Hematopoietic multipotent progenitor cell treated with erythropoietin and hydrocortisone succinate and interleukin-3 and kit ligand, for 17 days (in vitro differentiated cells): ENCODE results near the gene MDH1.

Source experiments
- DNase-seq: peaks from one replicate; pipeline ENCODE4 v3.0.0-alpha.2; 2015; ENCODE audit warnings: low spot score

The MDH1 gene

DNA sequence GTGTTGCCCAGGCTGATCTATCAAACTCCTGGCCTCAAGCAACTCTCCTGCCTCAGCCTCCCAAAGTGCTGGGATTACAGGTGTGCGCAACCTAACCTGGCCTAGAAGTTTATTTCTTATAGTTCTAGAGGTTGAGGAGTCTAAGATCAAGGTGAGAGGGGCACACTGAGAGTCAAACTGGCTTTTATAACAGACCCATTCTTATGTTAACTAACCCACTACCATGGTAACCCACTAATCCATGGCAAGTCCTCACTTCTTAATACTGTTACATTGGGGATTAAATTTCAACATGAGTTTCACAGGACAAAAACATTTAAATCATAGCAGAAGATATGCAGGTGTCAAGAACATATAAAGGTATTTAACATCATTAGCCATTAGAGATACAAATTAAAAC is 50.6 kb downstream of the MDH1 start:
- no peak for DNase-seq

DNA sequence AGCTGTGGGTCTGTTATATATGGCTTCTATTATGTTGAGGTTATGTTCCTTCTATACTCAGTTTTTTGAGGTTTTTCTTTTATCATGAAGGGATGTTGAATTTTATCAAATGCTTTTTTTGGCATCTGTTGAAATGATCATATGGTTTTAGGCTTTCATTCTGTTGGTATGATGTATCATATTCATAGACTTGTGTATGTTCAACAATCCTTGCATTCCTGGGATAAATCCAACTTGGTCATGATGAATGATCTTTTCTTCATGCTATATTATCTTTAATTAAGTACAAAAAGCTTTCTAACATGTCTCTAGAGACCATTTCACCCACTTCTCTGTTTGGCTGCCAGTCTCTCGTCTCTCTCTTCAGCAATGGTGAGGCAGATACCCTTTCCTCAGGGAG is 54.2 kb downstream of the MDH1 start:
- no peak for DNase-seq

DNA sequence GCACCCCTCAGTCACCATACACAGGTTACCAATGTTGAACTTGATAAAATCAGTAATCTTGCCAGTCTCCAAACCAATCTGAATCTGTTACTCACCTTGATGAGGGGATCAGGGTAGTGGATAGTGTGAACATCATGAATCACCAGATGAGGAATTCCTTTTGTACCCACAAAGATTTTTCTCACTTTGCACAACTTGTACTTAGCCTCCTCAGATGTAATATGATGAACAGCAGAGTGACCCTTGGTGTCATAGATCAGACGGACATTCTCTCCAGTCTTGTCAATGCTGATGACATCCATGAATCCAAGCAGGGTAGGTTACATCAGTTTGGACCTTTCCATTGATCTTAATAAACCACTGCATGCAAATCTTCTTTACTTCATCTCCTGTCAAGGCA is 54.7 kb downstream of the MDH1 start:
- no peak for DNase-seq

DNA sequence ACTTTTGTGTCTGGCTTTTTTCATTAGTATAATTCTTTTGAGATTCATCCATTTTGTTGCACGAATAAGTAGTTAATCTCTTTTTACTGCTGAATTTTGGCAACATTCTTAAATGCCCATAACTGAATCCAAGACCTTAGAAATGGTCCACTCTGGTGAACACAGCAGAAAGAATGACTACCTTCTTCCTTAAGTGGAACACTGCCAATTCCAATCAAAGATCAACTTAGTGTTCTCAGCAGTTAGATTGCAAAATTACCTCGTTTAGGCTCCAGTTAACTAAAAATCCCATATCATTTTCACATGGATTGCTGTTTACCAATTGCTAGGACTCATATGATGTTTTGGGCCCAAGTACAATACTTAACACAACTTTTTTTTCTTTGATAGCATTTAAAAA is 59.9 kb downstream of the MDH1 start:
- no peak for DNase-seq

DNA sequence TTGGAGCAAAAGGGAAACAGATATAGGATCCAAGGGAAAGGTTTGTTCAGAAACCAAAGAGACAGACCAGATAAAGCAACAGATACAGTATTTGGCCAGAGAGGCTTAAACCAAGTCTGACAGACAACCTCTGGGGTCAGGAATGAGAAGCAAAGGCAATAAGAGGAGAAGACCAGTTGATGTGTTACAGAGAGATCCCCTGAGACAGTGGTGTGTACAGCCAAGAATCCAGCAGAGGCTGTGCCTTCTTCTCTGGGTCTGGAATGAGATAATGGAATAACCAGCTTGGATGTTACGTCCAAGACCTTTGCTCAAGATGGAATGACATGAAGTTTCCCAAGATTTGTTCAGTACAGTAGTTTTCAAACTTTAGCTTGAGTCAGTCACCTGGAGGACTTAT is 61.1 kb downstream of the MDH1 start:
- DNase-seq, result no peak

DNA sequence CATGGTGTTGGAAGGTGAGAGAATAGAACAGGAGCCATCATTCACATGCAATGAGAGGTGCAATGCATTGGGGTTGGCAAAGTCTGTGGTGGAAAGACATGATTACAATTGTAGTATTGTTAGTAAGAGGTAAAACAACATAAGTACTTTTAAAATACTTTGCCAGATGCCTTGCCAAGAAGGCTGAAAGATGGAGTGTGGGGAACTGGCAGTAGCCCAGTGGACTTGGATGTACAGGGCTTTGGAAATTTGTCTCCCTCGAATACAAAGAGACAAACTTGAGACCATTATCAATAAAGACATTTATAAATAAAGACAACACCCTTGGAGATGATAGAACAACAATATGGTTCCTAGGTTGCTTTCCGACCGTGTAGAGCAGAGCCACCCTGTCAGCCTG is 62.0 kb downstream of the MDH1 start:
- DNase-seq, result no peak

DNA sequence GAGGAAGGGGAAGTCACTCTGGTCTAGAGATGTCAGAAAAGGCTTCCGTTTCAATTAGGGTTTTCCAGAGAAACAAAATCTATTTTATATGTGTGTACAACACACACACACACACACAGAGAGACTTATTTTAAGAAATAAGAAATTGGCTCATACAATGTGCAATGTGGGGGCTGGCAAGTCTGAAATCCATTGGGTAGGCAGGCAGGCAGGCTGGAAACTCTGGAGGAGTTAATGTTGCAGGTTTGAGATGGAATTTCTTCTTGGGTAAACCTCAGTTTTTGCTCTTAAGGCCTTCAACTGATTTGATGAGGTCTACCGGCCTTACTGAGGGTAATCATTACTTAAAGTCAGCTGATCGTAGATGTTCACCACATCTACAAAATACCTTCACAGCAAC is 62.6 kb downstream of the MDH1 start:
- DNase-seq, result no peak

DNA sequence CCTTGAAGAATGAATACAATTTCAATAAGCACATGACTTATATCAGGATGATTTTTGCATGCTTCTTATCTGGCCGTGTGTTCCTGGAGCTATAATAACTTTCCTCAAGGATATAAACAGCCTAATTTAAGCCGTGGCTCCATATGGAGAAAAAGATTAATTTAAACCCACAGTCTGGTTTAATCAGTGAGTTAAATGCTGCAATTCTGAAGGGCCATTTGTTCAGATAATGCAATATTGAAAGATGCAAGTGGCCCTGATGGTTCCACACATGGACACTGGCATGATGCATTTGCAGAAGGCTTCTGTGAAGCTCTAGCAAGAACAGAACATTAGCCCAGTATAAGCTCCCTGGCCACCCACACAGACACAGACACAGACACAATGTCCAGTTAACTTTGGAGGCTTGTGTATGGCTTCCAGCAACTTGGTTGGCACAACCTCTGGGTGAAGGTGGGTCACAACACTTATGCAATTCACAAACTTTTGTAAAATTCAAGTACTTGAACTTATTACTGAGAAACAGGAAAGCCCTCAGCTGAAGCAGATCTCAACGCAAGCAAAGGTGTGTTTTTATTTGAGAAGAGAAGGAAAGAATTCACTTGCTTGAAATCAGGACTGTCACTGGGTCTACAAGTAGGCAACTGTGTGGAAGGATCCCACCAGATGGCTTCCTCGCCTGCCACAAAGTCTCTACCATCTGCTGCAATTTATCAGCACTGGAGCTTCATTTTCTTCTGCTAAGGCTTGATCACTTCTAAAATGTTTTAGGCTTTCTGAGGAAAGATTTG is 63.3 kb downstream of the MDH1 start:
- DNase-seq, result no peak

DNA sequence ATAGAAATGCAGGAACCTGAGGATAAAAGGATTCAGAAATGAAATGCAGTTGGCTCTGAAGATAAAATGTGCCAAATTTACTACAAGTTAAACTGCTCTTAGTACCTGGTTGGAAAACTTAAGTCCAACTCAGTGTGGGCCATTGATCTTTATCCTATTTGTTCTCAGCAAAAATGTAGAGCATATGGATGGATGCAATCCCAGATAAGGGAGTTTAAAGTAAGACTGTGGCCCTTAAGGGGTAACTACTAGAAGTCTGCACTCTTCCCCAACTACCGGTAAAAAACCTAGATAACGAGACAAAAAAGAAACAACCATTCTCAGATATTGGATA is 63.9 kb downstream of the MDH1 start:
- DNase-seq, result no peak

DNA sequence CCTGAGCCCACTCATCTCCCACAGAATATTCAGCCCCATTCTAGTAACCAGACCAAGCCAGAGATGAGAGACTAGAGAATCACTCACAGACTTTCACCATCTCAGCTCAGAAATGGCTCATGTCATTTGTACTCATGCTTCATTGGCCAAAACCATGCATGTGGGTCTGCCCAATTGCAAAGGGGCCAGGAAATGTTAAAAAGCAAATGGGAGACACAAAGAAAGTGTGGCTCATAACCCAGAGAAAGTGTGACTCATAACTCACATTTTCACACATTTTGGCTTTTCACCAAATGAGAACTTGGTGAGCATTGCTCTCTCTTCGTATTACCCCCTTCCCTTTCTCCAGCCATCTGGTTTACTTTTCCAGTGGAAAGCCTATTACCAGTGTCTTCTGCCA is 66.2 kb downstream of the MDH1 start:
- DNase-seq, result no peak
